Fibroblast of lung (primary cell): ENCODE data around the gene RLBP1. TPM values are rescaled to one million over a fixed set of nuclear protein-coding genes. Genes with fewer than 3 reads are reported as not detected.
"Not testable (repeated sequence)": the region's sequence is repeated elsewhere in the genome, so short reads cannot be mapped to it uniquely, and the experiment has no call there.

Experiments used
- DNase-seq, 2 donors: peaks; one replicate each; pipeline versions ENCODE4 v3.0.0 to v3.0.0-alpha.2; 2010; ENCODE audit warnings: low read depth in 2 of 2
- H2AFZ ChIP-seq: 2 replicates; pipeline ENCODE4 v1.5.1; 2012; ENCODE audit warnings: low read length, control low read depth, inconsistent platforms
- H3K27ac ChIP-seq: 2 replicates; pipeline ENCODE4 v1.5.1; 2011; ENCODE audit warnings: low read length, control low read depth; ENCODE audit not compliant: insufficient read depth
- H3K27me3 ChIP-seq: 2 replicates; pipeline ENCODE4 v1.5.1; 2011; ENCODE audit warnings: mild to moderate bottlenecking, low read length; ENCODE audit not compliant: control insufficient read depth, insufficient read depth
- H3K36me3 ChIP-seq: 2 replicates; pipeline ENCODE4 v1.5.1; 2011; ENCODE audit warnings: low read length; ENCODE audit not compliant: control insufficient read depth, insufficient read depth
- H3K4me1 ChIP-seq: 2 replicates; pipeline ENCODE4 v1.5.1; 2011; ENCODE audit warnings: low read length; ENCODE audit not compliant: control insufficient read depth, insufficient read depth; ENCODE audit errors: extremely low read depth
- H3K4me2 ChIP-seq: 2 replicates; pipeline ENCODE4 v1.5.1; 2011; ENCODE audit warnings: low read length, control low read depth; ENCODE audit not compliant: insufficient read depth; ENCODE audit errors: extremely low read depth
- H3K4me3 ChIP-seq, 4 experiments: fragments of 200-600 bp in 1 of 4; sonication (generic) in 1 of 4; replicated peaks in 1 of 4; 2 replicates each; pipeline ENCODE4 v1.5.1; 2011 to 2016; ENCODE audit warnings: low read length in 4 of 4, low read depth in 3 of 4, mild to moderate bottlenecking in 3 of 4, control low read depth in 2 of 4, inconsistent platforms in 1 of 4, mixed read lengths in 1 of 4; ENCODE audit not compliant: insufficient read depth in 1 of 4; ENCODE audit errors: control extremely low read depth in 1 of 4
- H3K79me2 ChIP-seq: 2 replicates; pipeline ENCODE4 v1.5.1; 2012; ENCODE audit warnings: mild to moderate bottlenecking, low read length, inconsistent platforms; ENCODE audit not compliant: control insufficient read depth, insufficient read depth
- H3K9ac ChIP-seq: 2 replicates; pipeline ENCODE4 v1.5.1; 2011; ENCODE audit warnings: mild to moderate bottlenecking, low read length, control low read depth; ENCODE audit not compliant: insufficient read depth
- H3K9me3 ChIP-seq: 2 replicates; pipeline ENCODE4 v1.5.1; 2012; ENCODE audit warnings: low read depth, low read length; ENCODE audit not compliant: control insufficient read depth, insufficient read depth
- H4K20me1 ChIP-seq: 2 replicates; pipeline ENCODE4 v1.5.1; 2011; ENCODE audit warnings: low read length; ENCODE audit not compliant: control insufficient read depth, insufficient read depth; ENCODE audit errors: extremely low read depth
- CTCF ChIP-seq, 2 donors: IDR thresholded peaks in 1 of 2; conservative IDR thresholded peaks in 1 of 2; 1 replicate in 1 of 2; 2 replicates in 1 of 2; pipeline ENCODE4 v1.5.1; 2011 to 2012; ENCODE audit warnings: low read length in 2 of 2, control low read depth in 1 of 2, inconsistent platforms in 1 of 2, low read depth in 1 of 2, mild to moderate bottlenecking in 1 of 2
- EZH2 ChIP-seq: IDR thresholded peaks from 2 replicates; pipeline ENCODE4 v1.5.1; 2012; ENCODE audit warnings: low read length, control low read depth, mild to moderate bottlenecking; ENCODE audit errors: missing control alignments
- polyA plus RNA-seq, 2 donors: library from polyadenylated mRNA; depleted of rRNA in 1 of 2; stranded (reverse) in 1 of 2; unstranded in 1 of 2; fragments of >200 nt; gene quantifications; 2 replicates each; pipeline ENCODE4 v1.2.1, GENCODE V29; 2011 to 2012; ENCODE audit warnings: missing spikeins in 1 of 2
- total RNA-seq: library from RNA; depleted of rRNA; stranded (reverse); fragments of >200 nt; gene quantifications from 2 replicates; pipeline ENCODE4 v1.2.1, GENCODE V29; 2014

The RLBP1 gene
- total and polyA plus RNA-seq, 2 donors (not counting 1 experiment from before 2014, with no cell fraction given) = not detected

- peak in 1 of 2 donors; percentile 54 for DNase-seq
- Histone ChIP-seq H3K27ac (peak overlapping the region; percentile 46), H3K9ac (peak overlapping the region; percentile 57)
These were observed 21.8 kb upstream of the RLBP1 start for GRCh38 chr15:89243046-89243690.

DNA sequence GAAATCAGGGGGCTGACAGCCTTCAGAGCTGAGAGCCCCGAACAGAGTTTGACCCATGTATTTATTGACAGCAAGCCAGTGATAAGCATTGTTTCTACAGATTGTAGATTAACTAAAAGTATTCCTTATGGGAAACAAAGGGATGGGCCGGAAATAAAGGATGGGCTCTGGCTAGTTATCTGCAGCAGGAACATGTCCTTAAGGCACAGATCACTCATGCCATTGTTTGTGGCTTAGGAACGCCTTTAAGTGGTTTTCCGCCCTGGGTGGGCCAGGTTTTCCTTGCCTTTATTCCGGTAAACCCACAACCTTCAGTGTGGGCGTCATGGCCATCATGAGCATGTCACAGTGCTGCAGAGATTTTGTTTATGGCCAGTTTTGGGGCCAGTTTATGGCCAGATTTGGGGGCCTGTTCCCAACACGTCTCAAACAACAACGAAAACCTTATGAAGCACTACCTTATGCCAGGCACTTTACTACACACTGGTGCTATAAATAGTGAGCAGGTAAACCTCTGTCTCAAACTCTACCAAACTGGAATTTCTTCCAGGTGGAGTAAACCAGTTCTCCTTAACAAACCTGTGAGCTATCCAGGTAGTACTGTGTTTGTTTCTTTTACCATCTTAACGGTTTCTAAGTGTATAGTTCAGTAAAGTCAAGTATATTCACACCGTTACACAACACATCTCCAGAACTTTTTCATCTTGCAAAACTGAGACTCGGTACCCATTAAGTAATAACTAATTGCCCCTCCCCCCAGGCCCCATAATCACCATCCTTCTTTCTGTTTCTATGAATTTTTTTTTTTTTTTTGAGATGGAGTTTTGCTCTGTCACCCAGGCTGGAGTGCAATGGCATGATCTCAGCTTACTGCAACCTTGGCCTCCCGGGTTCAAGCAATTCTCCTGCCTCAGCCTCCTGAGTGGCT, 18.8 kb upstream of the RLBP1 start:
- H3K4me2 ChIP-seq, H3K9ac ChIP-seq, H2AFZ ChIP-seq, DNase-seq, H4K20me1 ChIP-seq, H3K9me3 ChIP-seq, H3K27ac ChIP-seq, H3K36me3 ChIP-seq, H3K4me3 ChIP-seq, H3K79me2 ChIP-seq, H3K4me1 ChIP-seq, H3K27me3 ChIP-seq: not testable (repeated sequence)

More at GRCh38 chr15:89243046-89243690, 21.8 kb upstream of the RLBP1 start:
- peaks cover 16% of the 10 kb centered on the region for H3K79me2 ChIP-seq
- H3K36me3 ChIP-seq = no peaks in the 10 kb centered on the region
- peak overlapping the region; percentile 62 to 95 (median 86) for H3K4me3 ChIP-seq
- TF ChIP-seq EZH2 = no peak
- no peak for TF ChIP-seq CTCF (conservative IDR thresholded peaks at IDR 0.05 in 1 of 2, IDR thresholded peaks at IDR 0.05 in 1 of 2; ENCODE audit: low read depth in 1 of 2, low read length in 2 of 2)
- peak overlapping the region; percentile 91 for H2AFZ ChIP-seq
- peaks cover 3% of the 10 kb centered on the region for H3K4me1 ChIP-seq
- peaks cover 2% of the 10 kb centered on the region for H3K27me3 ChIP-seq
- H3K4me2 ChIP-seq = peak overlapping the region; percentile 82
- no peaks in the 10 kb centered on the region for H3K9me3 ChIP-seq
- H4K20me1 ChIP-seq = no peaks in the 10 kb centered on the region

DNA sequence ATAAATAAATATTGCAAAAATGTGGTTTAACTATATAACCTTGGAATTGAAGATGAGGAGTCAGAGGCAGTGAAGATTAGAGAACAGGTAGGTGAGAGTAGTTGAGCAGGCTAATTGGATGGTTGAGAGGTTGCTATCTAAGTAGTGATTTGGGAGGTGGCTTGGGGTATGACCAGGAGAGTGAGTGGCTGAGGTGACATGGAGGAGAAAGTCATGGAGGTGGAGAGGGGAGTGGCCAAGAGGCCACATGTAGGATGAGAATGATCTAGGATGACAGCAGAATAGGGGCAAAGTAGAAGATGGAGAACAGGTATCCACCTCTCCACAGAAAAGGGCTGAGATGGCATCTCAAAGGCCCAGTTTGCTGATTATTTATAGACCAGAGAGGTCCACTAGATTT, 10.5 kb upstream of the RLBP1 start:
- TF ChIP-seq CTCF (conservative IDR thresholded peaks at IDR 0.05 in 1 of 2, IDR thresholded peaks at IDR 0.05 in 1 of 2; ENCODE audit: low read depth in 1 of 2, low read length in 2 of 2) = no peak
- TF ChIP-seq EZH2 = no peak
- Histone ChIP-seq H3K27me3 (no peaks in the 10 kb centered on the region), H3K36me3 (no peaks in the 10 kb centered on the region), H3K9me3 (no peaks in the 10 kb centered on the region), H3K4me3 (no peak overlapping the region), H4K20me1 (no peaks in the 10 kb centered on the region), H3K4me1 (no peaks in the 10 kb centered on the region), H2AFZ (no peak overlapping the region), H3K9ac (no peak overlapping the region), H3K79me2 (no peaks in the 10 kb centered on the region), H3K27ac (no peak overlapping the region), H3K4me2 (no peak overlapping the region)
- DNase-seq = no peak
